ENCODE measurements around the gene DUSP18. TPM values are rescaled to one million over a fixed set of nuclear protein-coding genes. Genes with fewer than 3 reads are reported as not detected.
A peak's percentile ranks its signal among the peaks of the same experiment; 100 is the strongest.
"Not testable (repeated sequence)": the region's sequence is repeated elsewhere in the genome, so short reads cannot be mapped to it uniquely, and the experiment has no call there.

Gene DUSP18
- total RNA-seq = 1.0 TPM

- peaks cover 8 to 11% (median 11%) of the 10 kb centered on the region in 3 donors for H3K36me3 ChIP-seq (ENCODE audit: control insufficient read depth in 3 of 3, insufficient read depth in 3 of 3, low read length in 3 of 3)
These were observed at the start of gene DUSP18 for GRCh38 chr22:30667494-30668385. DUSP18 (minus strand) TSS chr22:30667875; CDS start chr22:30664003, 3,872 bp downstream.

GRCh38 chr22:30714062-30714461, 46.4 kb upstream of the DUSP18 start:
- no peak overlapping the region for H3K9ac ChIP-seq (ENCODE audit: low read depth in 1 of 3, low read length in 3 of 3)

More at GRCh38 chr22:30667494-30668385, at the start of gene DUSP18:
- Histone ChIP-seq H3K27ac (ENCODE audit: low read depth, low read length) (peak within 1 kb of the TSS; percentile 8), H3K4me1 (ENCODE audit: control insufficient read depth in 3 of 3, insufficient read depth in 3 of 3, low read length in 3 of 3) (peaks cover 12 to 15% (median 15%) of the 10 kb centered on the region in 3 donors), H3K9ac (ENCODE audit: low read depth in 1 of 3, low read length in 3 of 3) (peak within 1 kb of the TSS; percentile 76 to 84 (median 79)), H3K9me3 (ENCODE audit: control insufficient read depth in 3 of 3, low read length in 3 of 3) (no peaks in the 10 kb centered on the region), H3K4me3 (ENCODE audit: low read length in 3 of 3) (peak within 1 kb of the TSS; percentile 76 to 94 (median 80)), H3K27me3 (ENCODE audit: control insufficient read depth in 3 of 3, insufficient read depth in 3 of 3, low read length in 3 of 3) (no peaks in the 10 kb centered on the region)

GRCh38 chr22:30712094-30712493, 44.4 kb upstream of the DUSP18 start:
- no peak overlapping the region for H3K4me3 ChIP-seq (ENCODE audit: low read length in 3 of 3)
- H3K36me3 ChIP-seq (ENCODE audit: control insufficient read depth in 3 of 3, insufficient read depth in 3 of 3, low read length in 3 of 3) = no peaks in the 10 kb centered on the region
- H3K27ac ChIP-seq (ENCODE audit: low read depth, low read length) = no peak overlapping the region
- no peaks in the 10 kb centered on the region for H3K27me3 ChIP-seq (ENCODE audit: control insufficient read depth in 3 of 3, insufficient read depth in 3 of 3, low read length in 3 of 3)
- no peaks in the 10 kb centered on the region for H3K9me3 ChIP-seq (ENCODE audit: control insufficient read depth in 3 of 3, low read length in 3 of 3)
- no peaks in the 10 kb centered on the region for H3K4me1 ChIP-seq (ENCODE audit: control insufficient read depth in 3 of 3, insufficient read depth in 3 of 3, low read length in 3 of 3)
- H3K9ac ChIP-seq (ENCODE audit: low read depth in 1 of 3, low read length in 3 of 3) = no peak overlapping the region

More at GRCh38 chr22:30714062-30714461, 46.4 kb upstream of the DUSP18 start:
- Histone ChIP-seq H3K4me1 (ENCODE audit: control insufficient read depth in 3 of 3, insufficient read depth in 3 of 3, low read length in 3 of 3) (no peaks in the 10 kb centered on the region), H3K4me3 (ENCODE audit: low read length in 3 of 3) (no peak overlapping the region), H3K27me3 (ENCODE audit: control insufficient read depth in 3 of 3, insufficient read depth in 3 of 3, low read length in 3 of 3) (no peaks in the 10 kb centered on the region), H3K27ac (ENCODE audit: low read depth, low read length) (no peak overlapping the region), H3K36me3 (ENCODE audit: control insufficient read depth in 3 of 3, insufficient read depth in 3 of 3, low read length in 3 of 3) (no peaks in the 10 kb centered on the region), H3K9me3 (ENCODE audit: control insufficient read depth in 3 of 3, low read length in 3 of 3) (no peaks in the 10 kb centered on the region)

GRCh38 chr22:30709980-30710379, 42.3 kb upstream of the DUSP18 start:
- peaks cover 0 to 14% (median 7%) of the 10 kb centered on the region in 3 donors for H3K4me1 ChIP-seq (ENCODE audit: control insufficient read depth in 3 of 3, insufficient read depth in 3 of 3, low read length in 3 of 3)
- not testable (repeated sequence) for H3K27me3 ChIP-seq (ENCODE audit: control insufficient read depth in 3 of 3, insufficient read depth in 3 of 3, low read length in 3 of 3); H3K27ac ChIP-seq (ENCODE audit: low read depth, low read length); H3K4me3 ChIP-seq (ENCODE audit: low read length in 3 of 3); H3K9me3 ChIP-seq (ENCODE audit: control insufficient read depth in 3 of 3, low read length in 3 of 3); H3K9ac ChIP-seq (ENCODE audit: low read depth in 1 of 3, low read length in 3 of 3); H3K36me3 ChIP-seq (ENCODE audit: control insufficient read depth in 3 of 3, insufficient read depth in 3 of 3, low read length in 3 of 3)

GRCh38 chr22:30705710-30706651, 38.3 kb upstream of the DUSP18 start:
- Histone ChIP-seq H3K9ac (ENCODE audit: low read depth in 1 of 3, low read length in 3 of 3) (no peak overlapping the region), H3K4me3 (ENCODE audit: low read length in 3 of 3) (no peak overlapping the region), H3K27ac (ENCODE audit: low read depth, low read length) (no peak overlapping the region), H3K36me3 (ENCODE audit: control insufficient read depth in 3 of 3, insufficient read depth in 3 of 3, low read length in 3 of 3) (no peaks in the 10 kb centered on the region), H3K27me3 (ENCODE audit: control insufficient read depth in 3 of 3, insufficient read depth in 3 of 3, low read length in 3 of 3) (no peaks in the 10 kb centered on the region), H3K9me3 (ENCODE audit: control insufficient read depth in 3 of 3, low read length in 3 of 3) (no peaks in the 10 kb centered on the region), H3K4me1 (ENCODE audit: control insufficient read depth in 3 of 3, insufficient read depth in 3 of 3, low read length in 3 of 3) (peaks cover 0 to 18% (median 7%) of the 10 kb centered on the region in 3 donors)

- Histone ChIP-seq H3K27ac (ENCODE audit: low read depth, low read length) (no peak overlapping the region), H3K27me3 (ENCODE audit: control insufficient read depth in 3 of 3, insufficient read depth in 3 of 3, low read length in 3 of 3) (no peaks in the 10 kb centered on the region), H3K36me3 (ENCODE audit: control insufficient read depth in 3 of 3, insufficient read depth in 3 of 3, low read length in 3 of 3) (no peaks in the 10 kb centered on the region), H3K4me1 (ENCODE audit: control insufficient read depth in 3 of 3, insufficient read depth in 3 of 3, low read length in 3 of 3) (peaks cover 0 to 18% (median 7%) of the 10 kb centered on the region in 3 donors), H3K4me3 (ENCODE audit: low read length in 3 of 3) (no peak overlapping the region), H3K9ac (ENCODE audit: low read depth in 1 of 3, low read length in 3 of 3) (no peak overlapping the region), H3K9me3 (ENCODE audit: control insufficient read depth in 3 of 3, low read length in 3 of 3) (no peaks in the 10 kb centered on the region)
These were observed 37.3 kb upstream of the DUSP18 start for GRCh38 chr22:30704978-30705377.

GRCh38 chr22:30702856-30703255, 35.2 kb upstream of the DUSP18 start:
- Histone ChIP-seq H3K4me1 (ENCODE audit: control insufficient read depth in 3 of 3, insufficient read depth in 3 of 3, low read length in 3 of 3) (peaks cover 0 to 18% (median 7%) of the 10 kb centered on the region in 3 donors), H3K36me3 (ENCODE audit: control insufficient read depth in 3 of 3, insufficient read depth in 3 of 3, low read length in 3 of 3) (no peaks in the 10 kb centered on the region), H3K27ac (ENCODE audit: low read depth, low read length) (no peak overlapping the region), H3K9me3 (ENCODE audit: control insufficient read depth in 3 of 3, low read length in 3 of 3) (no peaks in the 10 kb centered on the region), H3K27me3 (ENCODE audit: control insufficient read depth in 3 of 3, insufficient read depth in 3 of 3, low read length in 3 of 3) (no peaks in the 10 kb centered on the region), H3K9ac (ENCODE audit: low read depth in 1 of 3, low read length in 3 of 3) (no peak overlapping the region), H3K4me3 (ENCODE audit: low read length in 3 of 3) (no peak overlapping the region)

- no peaks in the 10 kb centered on the region for H3K9me3 ChIP-seq (ENCODE audit: control insufficient read depth in 3 of 3, low read length in 3 of 3)
- H3K4me3 ChIP-seq (ENCODE audit: low read length in 3 of 3) = no peak overlapping the region
- H3K27ac ChIP-seq (ENCODE audit: low read depth, low read length) = no peak overlapping the region
- no peak overlapping the region for H3K9ac ChIP-seq (ENCODE audit: low read depth in 1 of 3, low read length in 3 of 3)
- no peaks in the 10 kb centered on the region for H3K27me3 ChIP-seq (ENCODE audit: control insufficient read depth in 3 of 3, insufficient read depth in 3 of 3, low read length in 3 of 3)
- peaks cover 0 to 18% (median 7%) of the 10 kb centered on the region in 3 donors for H3K4me1 ChIP-seq (ENCODE audit: control insufficient read depth in 3 of 3, insufficient read depth in 3 of 3, low read length in 3 of 3)
- H3K36me3 ChIP-seq (ENCODE audit: control insufficient read depth in 3 of 3, insufficient read depth in 3 of 3, low read length in 3 of 3) = no peaks in the 10 kb centered on the region
These were observed 34.2 kb upstream of the DUSP18 start for GRCh38 chr22:30701872-30702271.

GRCh38 chr22:30697975-30698374, 30.3 kb upstream of the DUSP18 start:
- H3K9ac ChIP-seq (ENCODE audit: low read depth in 1 of 3, low read length in 3 of 3) = no peak overlapping the region
- H3K4me3 ChIP-seq (ENCODE audit: low read length in 3 of 3) = no peak overlapping the region
- no peak overlapping the region for H3K27ac ChIP-seq (ENCODE audit: low read depth, low read length)
- H3K4me1 ChIP-seq (ENCODE audit: control insufficient read depth in 3 of 3, insufficient read depth in 3 of 3, low read length in 3 of 3) = peaks cover 9 to 23% (median 12%) of the 10 kb centered on the region in 3 donors
- H3K36me3 ChIP-seq (ENCODE audit: control insufficient read depth in 3 of 3, insufficient read depth in 3 of 3, low read length in 3 of 3) = no peaks in the 10 kb centered on the region
- no peaks in the 10 kb centered on the region for H3K9me3 ChIP-seq (ENCODE audit: control insufficient read depth in 3 of 3, low read length in 3 of 3)
- H3K27me3 ChIP-seq (ENCODE audit: control insufficient read depth in 3 of 3, insufficient read depth in 3 of 3, low read length in 3 of 3) = peaks cover 0 to 2% (median 0%) of the 10 kb centered on the region in 3 donors

All from skeletal muscle tissue (tissue), 4 donors.